ENCODE results near the gene R3HDM4.

- TF ChIP-seq CTCF (IDR thresholded peaks at IDR 0.05; ENCODE audit: low read depth, low read length) (no peak), POLR2A (IDR thresholded peaks at IDR 0.05; ENCODE audit: extremely low read depth, insufficient read length) (peak; percentile 40), MAX (IDR thresholded peaks at IDR 0.05; ENCODE audit: low read depth, low read length) (no peak), MYC (IDR thresholded peaks at IDR 0.05; ENCODE audit: low read depth, low read length) (no peak)
Measured at GRCh38 chr19:892894-893689, 19.9 kb downstream of the R3HDM4 start, which contains the start of the genes MED16 and RNU6-9.

Data from NB4 (cell line).